ENCODE measurements around the gene CD300LF. TPM values are rescaled to one million over a fixed set of nuclear protein-coding genes. Genes with fewer than 3 reads are reported as not detected.
A peak's percentile ranks its signal among the peaks of the same experiment; 100 is the strongest.

Gene CD300LF
- total RNA-seq, 2 experiments from 2014 or later = not detected

DNA sequence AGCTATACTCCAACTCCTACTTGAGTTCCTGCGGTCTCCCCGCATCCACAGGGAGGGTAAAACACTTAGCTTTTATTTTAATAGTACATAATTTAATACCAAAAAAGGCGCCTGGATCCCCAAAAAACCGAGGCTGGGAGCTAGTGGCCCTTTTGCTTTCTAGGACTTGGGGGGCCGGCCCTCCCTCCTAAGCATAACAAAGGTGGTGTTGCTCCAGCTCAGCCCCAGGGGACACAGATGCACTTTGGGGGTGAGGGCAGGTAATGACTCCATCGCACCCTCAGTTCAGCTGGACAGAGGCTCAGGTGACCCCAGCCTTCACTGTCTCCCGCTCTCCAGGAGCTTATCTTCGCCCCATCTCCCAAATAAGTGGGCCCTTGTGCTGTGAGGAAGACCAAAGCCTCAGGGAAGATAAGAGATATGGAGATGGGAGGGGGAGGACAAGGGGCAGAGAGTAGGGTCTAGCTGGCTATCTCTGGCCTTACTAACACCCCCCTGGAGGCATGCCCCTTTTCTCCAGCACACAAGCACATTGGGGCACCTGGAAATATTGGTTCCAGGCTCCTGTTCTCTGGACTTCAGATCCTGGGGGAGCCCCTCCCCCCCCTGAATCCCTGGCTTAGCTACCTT is 32.9 kb upstream of the CD300LF start:
- H3K27me3 Mint-ChIP-seq (ENCODE audit: low read depth) = no peaks in the 10 kb centered on the region
- ChIA-PET POLR2A (interaction anchor here (0.7 to 6.9 kb wide), 7 partner anchors 8 to 129 kb away, joined by 3 to 62 read pairs (median 4); partner anchors contain the start of genes FDXR and RAB37), CTCF (interaction anchor here (0.8 to 4.5 kb wide), 16 partner anchors 8 to 214 kb away, joined by 3 to 79 read pairs (median 14); partner anchors contain the start of genes FDXR, NAT9 and RAB37)
- H3K9me3 Mint-ChIP-seq (ENCODE audit: insufficient read depth) = no peaks in the 10 kb centered on the region
- no peak for ATAC-seq
- no peak overlapping the region for H3K27ac Mint-ChIP-seq
- no peak for DNase-seq
- H3K4me3 Mint-ChIP-seq = no peak overlapping the region
- H3K36me3 Mint-ChIP-seq (ENCODE audit: low read depth) = peaks cover 24% of the 10 kb centered on the region
- H3K4me1 Mint-ChIP-seq (ENCODE audit: low read depth) = peaks cover 67% of the 10 kb centered on the region

DNA sequence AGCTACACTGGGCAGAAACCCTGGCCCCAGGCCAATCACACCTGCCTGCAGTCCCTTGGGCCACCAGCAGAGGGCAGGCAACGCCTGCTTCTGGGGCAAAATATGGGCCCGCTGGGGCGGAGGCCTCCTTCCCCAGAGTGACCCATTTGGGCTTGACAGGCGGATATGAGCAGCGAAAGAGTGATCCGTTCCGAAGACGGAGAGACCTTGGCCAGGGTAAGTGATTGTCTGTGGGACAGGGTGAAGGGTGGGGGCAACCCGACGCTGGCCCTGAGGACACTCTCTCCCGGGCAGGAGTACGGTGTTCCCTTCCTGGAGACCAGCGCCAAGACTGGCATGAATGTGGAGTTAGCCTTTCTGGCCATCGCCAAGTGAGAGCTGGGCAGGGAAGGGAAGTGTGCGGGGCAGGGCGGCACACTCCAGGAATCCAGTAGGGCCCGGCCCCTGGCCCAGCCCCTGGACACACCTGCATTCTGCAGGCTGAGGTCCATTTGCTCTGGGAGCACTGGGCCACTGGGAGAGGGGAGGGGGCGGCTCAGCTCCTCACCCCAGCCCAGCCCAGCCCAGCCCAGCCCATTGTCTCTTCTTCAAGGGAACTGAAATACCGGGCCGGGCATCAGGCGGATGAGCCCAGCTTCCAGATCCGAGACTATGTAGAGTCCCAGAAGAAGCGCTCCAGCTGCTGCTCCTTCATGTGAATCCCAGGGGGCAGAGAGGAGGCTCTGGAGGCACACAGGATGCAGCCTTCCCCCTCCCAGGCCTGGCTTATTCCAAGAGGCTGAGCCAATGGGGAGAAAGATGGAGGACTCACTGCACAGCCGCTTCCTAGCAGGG is 32.2 kb upstream of the CD300LF start:
- ChIA-PET CTCF (interaction anchor here (0.6 to 4.5 kb wide), 16 partner anchors 7 to 215 kb away, joined by 3 to 79 read pairs (median 14); partner anchors contain the start of genes FDXR, NAT9 and RAB37), POLR2A (interaction anchor here (0.8 to 6.9 kb wide), 7 partner anchors 8 to 128 kb away, joined by 3 to 62 read pairs (median 5); partner anchors contain the start of genes FDXR and RAB37)
- peak overlapping the region; percentile 53 for H3K4me3 Mint-ChIP-seq
- H3K27ac Mint-ChIP-seq = peak overlapping the region; percentile 77
- DNase-seq (peak; percentile 87), ATAC-seq (peak; percentile 5)
- H3K9me3 Mint-ChIP-seq (ENCODE audit: insufficient read depth) = no peaks in the 10 kb centered on the region
- H3K4me1 Mint-ChIP-seq (ENCODE audit: low read depth) = peaks cover 74% of the 10 kb centered on the region
- H3K36me3 Mint-ChIP-seq (ENCODE audit: low read depth) = peaks cover 22% of the 10 kb centered on the region
- H3K27me3 Mint-ChIP-seq (ENCODE audit: low read depth) = no peaks in the 10 kb centered on the region

DNA sequence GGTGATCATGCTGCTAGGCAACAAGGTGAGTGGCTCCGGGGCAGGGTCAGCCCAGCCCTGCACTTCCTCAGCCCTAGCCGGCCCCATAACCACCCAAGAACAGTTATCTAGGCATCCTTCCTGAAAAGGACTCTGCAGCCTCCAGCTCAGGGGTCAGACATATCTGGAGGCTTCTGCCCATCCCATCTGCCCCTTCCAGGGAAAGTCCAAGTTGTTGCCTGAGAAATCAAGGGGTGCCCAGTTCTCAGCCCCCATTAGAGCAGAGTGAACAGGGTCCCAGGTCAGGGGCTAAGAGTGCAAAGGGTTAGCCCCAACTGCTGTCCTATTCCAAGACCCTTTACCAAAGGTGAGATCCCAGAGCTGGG is 31.6 kb upstream of the CD300LF start:
- ATAC-seq (no peak), DNase-seq (no peak)
- Mint-ChIP-seq H3K27ac (peak overlapping the region; percentile 77), H3K4me1 (ENCODE audit: low read depth) (peaks cover 80% of the 10 kb centered on the region), H3K9me3 (ENCODE audit: insufficient read depth) (no peaks in the 10 kb centered on the region), H3K36me3 (ENCODE audit: low read depth) (peaks cover 16% of the 10 kb centered on the region), H3K4me3 (no peak overlapping the region), H3K27me3 (ENCODE audit: low read depth) (no peaks in the 10 kb centered on the region)
- CTCF ChIA-PET = interaction anchor here (0.6 to 4.5 kb wide), 10 partner anchors 9 to 216 kb away, joined by 3 to 79 read pairs (median 37); partner anchors contain the start of genes NAT9 and RAB37
- POLR2A ChIA-PET = interaction anchor here (1.0 kb wide), 1 partner anchor 31 kb away, joined by 5 read pairs; no protein-coding TSS in a partner anchor

DNA sequence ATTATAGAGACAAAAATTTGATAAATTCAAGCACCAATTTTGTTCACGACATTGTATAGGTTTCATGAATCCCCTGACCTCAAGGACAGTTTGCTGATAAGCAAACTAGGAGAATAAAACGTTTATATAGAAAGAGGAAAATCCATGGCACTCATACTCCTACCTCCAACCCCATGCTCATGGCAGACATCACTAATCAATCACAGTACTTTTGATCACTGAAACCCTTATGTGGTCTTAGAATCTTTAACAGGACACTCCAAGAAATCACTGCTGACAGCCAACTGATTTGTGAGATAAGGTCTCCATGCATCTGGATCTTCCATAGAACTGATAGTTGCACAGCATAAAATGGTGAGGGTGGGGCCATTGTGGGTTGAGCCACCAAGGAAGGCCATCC is 31.0 kb upstream of the CD300LF start:
- CTCF ChIA-PET = interaction anchor here (2.7 to 4.5 kb wide), 7 partner anchors 8 to 216 kb away, joined by 9 to 79 read pairs (median 43); partner anchors contain the start of genes NAT9 and RAB37
- Mint-ChIP-seq H3K4me3 (no peak overlapping the region), H3K4me1 (ENCODE audit: low read depth) (peaks cover 86% of the 10 kb centered on the region), H3K27me3 (ENCODE audit: low read depth) (no peaks in the 10 kb centered on the region), H3K36me3 (ENCODE audit: low read depth) (peaks cover 17% of the 10 kb centered on the region), H3K9me3 (ENCODE audit: insufficient read depth) (no peaks in the 10 kb centered on the region), H3K27ac (peak overlapping the region; percentile 17)
- no peak for DNase-seq
- ATAC-seq = no peak
- POLR2A ChIA-PET = no interaction called here

DNA sequence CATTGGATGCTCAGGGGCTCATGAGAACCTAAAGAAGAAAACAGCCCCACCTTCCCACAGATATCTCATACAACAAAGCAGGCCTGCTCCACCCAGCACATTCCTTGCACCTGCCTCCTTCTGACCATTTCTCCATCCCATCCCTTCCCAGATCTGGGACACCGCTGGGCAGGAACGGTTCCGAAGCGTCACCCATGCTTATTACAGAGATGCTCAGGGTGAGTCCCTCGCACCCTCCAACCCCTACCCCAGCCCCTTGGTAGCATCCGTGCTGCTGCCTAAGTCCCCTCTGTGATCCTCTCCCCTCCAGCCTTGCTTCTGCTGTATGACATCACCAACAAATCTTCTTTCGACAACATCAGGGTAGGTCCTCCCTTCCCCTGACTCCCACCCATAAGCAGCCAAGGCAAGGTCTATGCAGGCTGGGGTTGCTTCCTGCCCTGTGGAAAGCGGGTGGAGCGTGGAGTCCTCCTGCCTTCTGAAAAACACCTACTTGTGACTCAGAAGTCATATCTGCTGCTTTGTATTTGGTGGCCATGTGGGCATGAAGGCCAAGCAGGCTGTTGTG is 30.3 kb upstream of the CD300LF start:
- no peak for DNase-seq
- no peak for ATAC-seq
- Mint-ChIP-seq H3K9me3 (ENCODE audit: insufficient read depth) (no peaks in the 10 kb centered on the region), H3K4me1 (ENCODE audit: low read depth) (peaks cover 93% of the 10 kb centered on the region), H3K27ac (peak overlapping the region; percentile 97), H3K36me3 (ENCODE audit: low read depth) (peaks cover 18% of the 10 kb centered on the region), H3K27me3 (ENCODE audit: low read depth) (no peaks in the 10 kb centered on the region), H3K4me3 (peak overlapping the region; percentile 72)
- ChIA-PET POLR2A (interaction anchor here (0.6 to 2.1 kb wide), 3 partner anchors 8 to 139 kb away, joined by 3 to 10 read pairs (median 4); partner anchors contain the start of gene FDXR), CTCF (interaction anchor here (0.9 to 2.8 kb wide), 10 partner anchors 9 to 119 kb away, joined by 3 to 41 read pairs (median 11); no protein-coding TSS in a partner anchor)

DNA sequence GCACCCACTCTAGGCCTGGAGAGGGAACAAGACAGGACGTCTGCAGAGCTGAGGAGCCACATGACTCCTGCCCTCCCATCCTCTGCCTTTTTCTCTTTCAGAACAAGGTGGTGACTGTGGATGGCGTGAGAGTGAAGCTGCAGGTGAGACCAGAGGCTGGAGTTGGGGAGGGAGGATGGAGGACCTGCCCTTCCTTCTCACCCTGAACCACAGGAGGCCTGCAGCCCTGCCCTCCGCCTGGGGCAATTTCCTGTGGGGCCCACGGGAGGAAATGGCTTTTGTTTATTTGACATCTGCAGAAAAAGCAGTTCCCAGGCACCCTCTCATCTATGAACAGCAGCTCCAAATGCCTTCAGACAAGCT is 29.4 kb upstream of the CD300LF start:
- DNase-seq (peak; percentile 85), ATAC-seq (peak; percentile 32)
- peak overlapping the region; percentile 97 for H3K27ac Mint-ChIP-seq
- no peaks in the 10 kb centered on the region for H3K9me3 Mint-ChIP-seq (ENCODE audit: insufficient read depth)
- peaks cover 18% of the 10 kb centered on the region for H3K36me3 Mint-ChIP-seq (ENCODE audit: low read depth)
- ChIA-PET POLR2A (interaction anchor here (0.6 to 2.1 kb wide), 6 partner anchors 9 to 138 kb away, joined by 3 to 10 read pairs (median 4); partner anchors contain the start of gene FDXR), CTCF (interaction anchor here (0.6 to 2.8 kb wide), 11 partner anchors 10 to 120 kb away, joined by 3 to 41 read pairs (median 9); partner anchors contain the start of gene GRIN2C)
- peak overlapping the region; percentile 72 for H3K4me3 Mint-ChIP-seq
- no peaks in the 10 kb centered on the region for H3K27me3 Mint-ChIP-seq (ENCODE audit: low read depth)
- peaks cover 93% of the 10 kb centered on the region for H3K4me1 Mint-ChIP-seq (ENCODE audit: low read depth)

DNA sequence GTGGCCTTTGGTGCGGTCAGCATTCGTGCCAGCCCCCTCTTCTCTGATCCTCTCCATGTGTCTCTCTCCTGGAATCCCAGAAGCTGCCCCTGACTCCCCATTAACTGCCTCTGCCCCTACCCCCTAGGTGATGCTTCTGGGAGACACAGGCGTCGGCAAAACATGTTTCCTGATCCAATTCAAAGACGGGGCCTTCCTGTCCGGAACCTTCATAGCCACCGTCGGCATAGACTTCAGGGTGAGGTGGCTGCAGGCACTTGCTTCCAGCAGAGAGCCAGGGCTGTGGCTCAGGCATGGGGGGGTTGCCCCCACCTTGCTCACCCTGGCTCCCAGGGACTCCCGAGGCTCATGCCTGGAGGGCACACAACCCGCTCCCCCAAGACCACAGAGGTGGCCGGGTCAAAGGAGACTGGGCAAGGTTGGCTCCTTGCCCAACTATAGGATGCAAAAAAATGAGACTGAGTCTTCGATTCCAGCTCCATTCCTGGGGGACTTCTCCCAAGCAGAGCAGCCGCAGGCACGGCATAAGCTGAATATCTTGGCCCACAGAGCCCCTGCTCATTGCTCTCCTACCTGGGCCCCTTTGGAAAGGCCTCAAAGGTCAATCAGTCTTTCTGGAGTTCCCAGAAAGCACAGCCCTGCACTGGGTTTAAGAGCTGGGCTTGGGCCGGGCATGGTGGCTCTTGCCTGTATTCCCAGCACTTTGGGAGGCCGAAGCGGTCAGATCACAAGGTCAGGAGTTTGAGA is 28.1 kb upstream of the CD300LF start:
- ChIA-PET CTCF (interaction anchor here (1.0 to 2.8 kb wide), 7 partner anchors 12 to 121 kb away, joined by 3 to 41 read pairs (median 21); no protein-coding TSS in a partner anchor), POLR2A (interaction anchor here (1.6 to 2.1 kb wide), 3 partner anchors 10 to 39 kb away, joined by 4 to 10 read pairs (median 7); no protein-coding TSS in a partner anchor)
- H3K4me1 Mint-ChIP-seq (ENCODE audit: low read depth) = peaks cover 87% of the 10 kb centered on the region
- ATAC-seq = no peak
- H3K4me3 Mint-ChIP-seq = peak overlapping the region; percentile 72
- H3K27ac Mint-ChIP-seq = peak overlapping the region; percentile 97
- peaks cover 5% of the 10 kb centered on the region for H3K27me3 Mint-ChIP-seq (ENCODE audit: low read depth)
- H3K9me3 Mint-ChIP-seq (ENCODE audit: insufficient read depth) = no peaks in the 10 kb centered on the region
- DNase-seq = no peak
- H3K36me3 Mint-ChIP-seq (ENCODE audit: low read depth) = peaks cover 18% of the 10 kb centered on the region

DNA sequence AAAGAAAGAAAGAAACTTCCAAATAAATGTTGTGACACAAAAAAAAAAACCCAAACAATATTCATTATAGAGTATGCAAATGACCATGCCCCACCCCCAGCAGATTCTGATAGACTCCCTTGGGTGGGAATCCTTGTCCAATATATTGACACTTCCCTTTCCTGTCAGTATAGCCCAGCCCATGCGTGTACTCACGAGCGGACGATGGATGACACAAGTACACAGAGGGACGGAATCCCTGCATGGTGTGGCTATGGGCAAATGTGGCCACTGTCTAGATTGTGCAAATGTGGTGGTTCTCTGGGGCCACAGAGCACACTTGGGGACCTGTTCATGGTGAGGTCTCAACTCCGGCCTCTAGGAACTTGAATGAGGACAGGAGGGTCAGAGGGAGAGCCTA is 27.4 kb upstream of the CD300LF start:
- no peaks in the 10 kb centered on the region for H3K9me3 Mint-ChIP-seq (ENCODE audit: insufficient read depth)
- H3K4me3 Mint-ChIP-seq = peak overlapping the region; percentile 15
- ATAC-seq (no peak), DNase-seq (no peak)
- POLR2A ChIA-PET = no interaction called here
- peaks cover 18% of the 10 kb centered on the region for H3K36me3 Mint-ChIP-seq (ENCODE audit: low read depth)
- peak overlapping the region; percentile 97 for H3K27ac Mint-ChIP-seq
- peaks cover 85% of the 10 kb centered on the region for H3K4me1 Mint-ChIP-seq (ENCODE audit: low read depth)
- H3K27me3 Mint-ChIP-seq (ENCODE audit: low read depth) = peaks cover 5% of the 10 kb centered on the region
- CTCF ChIA-PET = interaction anchor here (1.0 to 4.6 kb wide), 2 partner anchors 10 to 83 kb away, joined by 3 to 42 read pairs; no protein-coding TSS in a partner anchor

DNA sequence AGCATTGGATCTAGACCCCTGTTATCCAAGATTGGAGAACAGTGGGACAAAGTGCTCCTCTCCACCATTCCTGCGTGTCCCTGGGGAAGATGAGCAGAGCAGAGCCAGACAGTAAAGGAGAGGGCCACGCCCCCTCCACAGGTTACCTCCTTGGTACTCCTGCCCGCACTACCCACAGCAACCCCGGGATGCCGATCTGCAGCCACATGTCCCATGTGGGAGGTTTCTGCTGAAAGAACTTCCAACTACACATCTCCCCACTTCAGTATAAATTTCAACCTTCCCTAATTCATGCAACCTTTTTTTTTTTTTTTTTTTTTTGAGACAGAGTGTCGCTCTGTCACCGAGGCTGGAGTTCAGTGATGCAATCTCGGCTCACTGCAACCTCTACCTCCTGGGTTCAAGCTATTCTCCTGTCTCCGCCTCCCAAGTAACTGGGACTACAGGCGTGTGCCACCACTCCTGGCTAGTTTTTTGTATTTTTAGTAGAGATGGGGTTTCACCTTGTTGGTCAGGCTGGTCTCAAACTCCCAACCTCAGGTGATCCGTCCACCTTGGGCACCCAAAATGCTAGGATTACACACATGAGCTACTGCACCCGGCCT is 26.6 kb upstream of the CD300LF start:
- DNase-seq (peak; percentile 47), ATAC-seq (no peak)
- Mint-ChIP-seq H3K27me3 (ENCODE audit: low read depth) (peaks cover 11% of the 10 kb centered on the region), H3K9me3 (ENCODE audit: insufficient read depth) (no peaks in the 10 kb centered on the region), H3K4me1 (ENCODE audit: low read depth) (peaks cover 77% of the 10 kb centered on the region), H3K36me3 (ENCODE audit: low read depth) (peaks cover 18% of the 10 kb centered on the region), H3K27ac (peak overlapping the region; percentile 90), H3K4me3 (peak overlapping the region; percentile 85)
- POLR2A ChIA-PET = interaction anchor here (1.0 to 4.5 kb wide), 4 partner anchors 9 to 41 kb away, joined by 5 to 62 read pairs (median 6); partner anchors contain the start of genes NAT9 and NHERF1
- CTCF ChIA-PET = interaction anchor here (1.0 to 5.0 kb wide), 10 partner anchors 11 to 125 kb away, joined by 3 to 284 read pairs (median 34); no protein-coding TSS in a partner anchor
